K562 (cell line): ENCODE measurements around the gene MON2. TPM values are rescaled to one million over a fixed set of nuclear protein-coding genes. Genes with fewer than 3 reads are reported as not detected.

Experiments used
- ATAC-seq: fragments of 200-7000 bp; cut with Tn5 transposase; 3 replicates; pipeline ENCODE4 v1.9.1; 2020; ENCODE audit warnings: moderate library complexity
- BruUV-seq: library from RNA; stranded (reverse); fragments of 400-500 nt; replicated peaks from 2 replicates; lab custom pipeline; 2021; lab: Mats Ljungman, UMichigan
- CTCF ChIA-PET: fragments of 300-600 bp; formaldehyde crosslinking; extraction: SDS; loops from one replicate; lab custom pipeline; 2021; ENCODE audit warnings: low intra/inter-chr PET ratio; lab: Yijun Ruan, JAX
- POLR2A ChIA-PET: fragments of 300-600, 350-650 bp; sonication (Branson Sonifier 250); formaldehyde crosslinking; extraction: SDS; loops from one replicate; lab custom pipeline; 2021; ENCODE audit warnings: antibody characterized with exemption, inconsistent platforms; lab: Yijun Ruan, JAX
- DNase-seq, 4 experiments: peaks; one replicate each; pipeline versions ENCODE4 v3.0.0 to v3.0.0-alpha.2; 2011 to 2018; ENCODE audit warnings: low spot score in 3 of 4, mixed read lengths in 3 of 4; ENCODE audit errors: extremely low read depth in 1 of 4
- FAIRE-seq: peaks from 2 replicates; lab custom pipeline; 2011; peaks lifted over from hg19 to GRCh38; lab: Jason Lieb, UNC
- H2AFZ ChIP-seq: 2 replicates; pipeline ENCODE4 v1.6.0; 2011; ENCODE audit warnings: low read depth, low read length, control low read depth, inconsistent platforms
- H3K27ac ChIP-seq: fragments of 200-600 bp; 3 replicates; pipeline ENCODE4 v1.8.0; 2011; ENCODE audit warnings: low read depth, mild to moderate bottlenecking, control low read depth, inconsistent platforms, low read length, moderate library complexity, mixed read lengths; ENCODE audit errors: extremely low read depth
- H3K27me3 ChIP-seq, 2 experiments: fragments of 300-600 bp in 1 of 2; 2 replicates in 1 of 2; 3 replicates in 1 of 2; pipeline versions ENCODE4 v1.6.0 to v1.8.0; 2011; ENCODE audit warnings: inconsistent platforms in 2 of 2, low read length in 2 of 2, mild to moderate bottlenecking in 1 of 2, mixed read lengths in 1 of 2, moderate library complexity in 1 of 2; ENCODE audit not compliant: control insufficient read depth in 2 of 2, insufficient read depth in 2 of 2
- H3K36me3 ChIP-seq: fragments of 300-600 bp; 3 replicates; pipeline ENCODE4 v1.8.0; 2011; ENCODE audit warnings: mild to moderate bottlenecking, low read length, inconsistent platforms; ENCODE audit not compliant: control insufficient read depth, insufficient read depth
- H3K4me1 ChIP-seq, 2 experiments: fragments of 200-600 bp in 1 of 2; replicated peaks in 1 of 2; 2 replicates in 1 of 2; 3 replicates in 1 of 2; pipeline versions ENCODE4 v1.5.1 to v1.8.0; 2011; ENCODE audit warnings: inconsistent platforms in 2 of 2, low read length in 2 of 2, mild to moderate bottlenecking in 1 of 2, mixed read lengths in 1 of 2, moderate library complexity in 1 of 2; ENCODE audit not compliant: control insufficient read depth in 2 of 2, insufficient read depth in 2 of 2
- H3K4me2 ChIP-seq: 2 replicates; pipeline ENCODE4 v1.6.1; 2011; ENCODE audit warnings: low read length, control low read depth, inconsistent platforms, mixed read lengths; ENCODE audit not compliant: insufficient read depth
- H3K4me3 ChIP-seq: fragments of 200-600 bp; sonication (generic), shearing (Covaris generic); 2 replicates; pipeline ENCODE4 v1.5.1; 2016; ENCODE audit warnings: control low read depth, inconsistent platforms
- H3K79me2 ChIP-seq: fragments of 200-600 bp; 3 replicates; pipeline ENCODE4 v1.8.0; 2011; ENCODE audit warnings: low read length, inconsistent platforms; ENCODE audit not compliant: control insufficient read depth, insufficient read depth
- H3K9ac ChIP-seq, 2 experiments: 2 replicates each; pipeline versions ENCODE4 v1.6.0 to v1.6.1; 2011; ENCODE audit warnings: low read depth in 2 of 2, low read length in 2 of 2, control low read depth in 1 of 2, inconsistent platforms in 1 of 2, mild to moderate bottlenecking in 1 of 2, mixed read lengths in 1 of 2; ENCODE audit not compliant: insufficient read depth in 1 of 2
- H3K9me1 ChIP-seq: one replicate; pipeline ENCODE4 v1.6.0; 2011; ENCODE audit warnings: inconsistent platforms, mild to moderate bottlenecking, low read length, moderate library complexity; ENCODE audit not compliant: control insufficient read depth, insufficient read depth
- H3K9me3 ChIP-seq: replicated peaks from 2 replicates; pipeline ENCODE4 v1.5.1; 2011; ENCODE audit warnings: low read depth, low read length, inconsistent platforms; ENCODE audit not compliant: control insufficient read depth, insufficient read depth
- H4K20me1 ChIP-seq: replicated peaks from 2 replicates; pipeline ENCODE4 v1.6.1; 2011; ENCODE audit warnings: low read length, inconsistent platforms, mixed read lengths; ENCODE audit not compliant: control insufficient read depth, insufficient read depth
- BRF2 ChIP-seq: IDR thresholded peaks from 3 replicates; pipeline ENCODE4 v1.6.1; 2011; ENCODE audit warnings: borderline replicate concordance, mild to moderate bottlenecking; ENCODE audit not compliant: insufficient read length, insufficient read depth
- DACH1 ChIP-seq: fragments of 450-650 bp; IDR thresholded peaks from 2 replicates; pipeline ENCODE4 v1.6.1; 2018; ENCODE audit not compliant: partially characterized antibody
- ETS1 ChIP-seq: conservative IDR thresholded peaks from 2 replicates; pipeline ENCODE4 v1.6.1; 2011; ENCODE audit warnings: low read depth, mild to moderate bottlenecking, low read length; ENCODE audit not compliant: control insufficient read depth
- HEY1 ChIP-seq: fragments of 250-450 bp; sonication (Bioruptor Pico); IDR thresholded peaks from 2 replicates; pipeline ENCODE4 v1.5.0; 2020; ENCODE audit warnings: mild to moderate bottlenecking, moderate library complexity, borderline replicate concordance
- MAX ChIP-seq: sonication (generic); formaldehyde crosslinking; IDR thresholded peaks from 2 replicates; pipeline ENCODE4 v1.9.0; 2022; ENCODE audit warnings: mild to moderate bottlenecking, missing genetic modification reagents
- MITF ChIP-seq: IDR thresholded peaks from 2 replicates; pipeline ENCODE4 v1.6.1; 2014; ENCODE audit warnings: antibody characterized with exemption
- SMAD4 ChIP-seq: fragments of 250-450 bp; sonication (Bioruptor Pico); conservative IDR thresholded peaks from 2 replicates; pipeline ENCODE4 v1.8.0; 2021; ENCODE audit warnings: inconsistent platforms, mild to moderate bottlenecking, moderate library complexity
- TAF7 ChIP-seq: fragments of 450-650 bp; IDR thresholded peaks from 2 replicates; pipeline ENCODE4 v1.6.1; 2016; ENCODE audit warnings: missing genetic modification characterization, missing compliant biosample characterization
- TEAD2 ChIP-seq: fragments of 450-650 bp; IDR thresholded peaks from 2 replicates; pipeline ENCODE4 v1.6.1; 2016; ENCODE audit warnings: missing genetic modification characterization, control low read depth, missing compliant biosample characterization
- THAP7 ChIP-seq: fragments of 250-450 bp; sonication (Bioruptor Pico); IDR thresholded peaks from 2 replicates; pipeline ENCODE4 v1.5.0; 2021
- ZSCAN32 ChIP-seq: fragments of 450-650 bp; formaldehyde crosslinking; IDR thresholded peaks from 2 replicates; pipeline ENCODE4 v1.4.0; 2020; ENCODE audit warnings: mild to moderate bottlenecking, moderate library complexity
- WGBS: fragments of 100-300 bp; shearing (Covaris generic); methylation state at CpG from one replicate; pipeline ENCODE4 v1.1.6; 2016; ENCODE audit warnings: low coverage, mixed read lengths; ENCODE audit not compliant: insufficient coverage; ENCODE audit errors: missing lambda C conversion rate; 5-methylcytosine and 5-hydroxymethylcytosine counted together
- in situ Hi-C: fragments of 300-500 bp; cut with MboI; formaldehyde crosslinking; loops from 4 replicates; pipeline ENCODE4 v1.15.0; 2018; ENCODE audit warnings: inconsistent platforms, mixed read lengths
- intact Hi-C: fragments of 100-400 bp; cut with micrococcal nuclease; formaldehyde crosslinking; loops from 2 replicates; pipeline ENCODE4 v1.14.2; 2022
- polyA plus RNA-seq, 8 experiments: library from polyadenylated mRNA; depleted of rRNA in 4 of 8; stranded (reverse) in 5 of 8; unstranded in 3 of 8; fragments of >200 nt; fragmentation: Nextera tagmentation in 2 of 8; fragmentation: Illumina TruSeq in 1 of 8; extraction: Ambion mirVana in 2 of 8; extraction: Trizol in 1 of 8; gene quantifications; 2 replicates each; pipeline versions ENCODE4 v1.2.1 to v1.2.3, GENCODE V29; 2011 to 2014; ENCODE audit warnings: inconsistent platforms in 1 of 8, missing spikeins in 1 of 8
- total RNA-seq, 7 experiments: library from RNA; depleted of rRNA in 6 of 7; stranded (reverse); fragments of >200 nt in 6 of 7; fragmentation: Illumina TruSeq in 2 of 7; extraction: Trizol in 2 of 7; gene quantifications; 2 replicates each; pipeline versions ENCODE4 v1.2.1 to v1.2.3, GENCODE V29; 2011 to 2021; ENCODE audit warnings: low replicate concordance in 1 of 7

Gene MON2
- total and polyA plus RNA-seq, 9 of the 15 experiments (the other 6 are each of a cell fraction or from before 2014, with no cell fraction given) = 3.6 to 31.6 (median 16.8) TPM

- FAIRE-seq (peak; percentile 90), ATAC-seq (peak; percentile 80), DNase-seq (peak; percentile 80 to 95 (median 84))
- peak overlapping the region; percentile 73 for H3K4me3 ChIP-seq
- intact Hi-C loops = loop anchor here (1.0 to 10.0 kb wide), 3 partner anchors 136 to 338 kb away; partner anchors contain the start of genes MON2 and USP15
- H3K27ac ChIP-seq = peak overlapping the region; percentile 100
- peaks cover 33% of the 10 kb centered on the region for H3K79me2 ChIP-seq
- CTCF ChIA-PET = interaction anchor here (0.9 kb wide), 1 partner anchor 192 kb away, joined by 3 read pairs; no protein-coding TSS in a partner anchor
- no peaks in the 10 kb centered on the region for H4K20me1 ChIP-seq
- H2AFZ ChIP-seq = peak overlapping the region; percentile 98
- BruUV-seq = TSS peak; percentile 84
- H3K9me3 ChIP-seq = no peaks in the 10 kb centered on the region
- in situ Hi-C loops = no loop called here
- peak overlapping the region; percentile 98 for H3K9ac ChIP-seq
- WGBS = under 1% methylated on average over 63 of the region's 66 CpGs
- POLR2A ChIA-PET = interaction anchor here (0.6 to 2.5 kb wide), 19 partner anchors 9 to 1799 kb away, joined by 3 to 9 read pairs (median 4); no protein-coding TSS in a partner anchor
- no peaks in the 10 kb centered on the region for H3K27me3 ChIP-seq
- peak overlapping the region; percentile 86 for H3K4me2 ChIP-seq
- H3K9me1 ChIP-seq = no peaks in the 10 kb centered on the region
- H3K36me3 ChIP-seq = peaks cover 2% of the 10 kb centered on the region; the same call in 1 of the 3 replicates
- peaks cover 17% of the 10 kb centered on the region in 2 experiments; a peak in 4 of 5 replicates for H3K4me1 ChIP-seq
- TF ChIP-seq BRF2 (no peak), TEAD2 (tag) (peak; percentile 77), DACH1 (no peak), TAF7 (peak; percentile 56; the same call in 1 of the 2 replicates), HEY1 (CRISPR knock-in tag) (no peak), THAP7 (CRISPR knock-in tag) (no peak), MITF (peak; percentile 67), SMAD4 (CRISPR knock-in tag) (peak; percentile 68), ZSCAN32 (CRISPR knock-in tag) (peak; percentile 37; the same call in 1 of the 2 replicates), MAX (CRISPR knock-in tag) (peak; percentile 93), ETS1 (peak; percentile 39; the same call in 1 of the 2 replicates)
Measured at GRCh38 chr12:62602255-62603060, 135.8 kb downstream of the MON2 start.
